Keratinocyte (primary cell): ENCODE measurements around the gene BBOX1. TPM values are rescaled to one million over a fixed set of nuclear protein-coding genes. Genes with fewer than 3 reads are reported as not detected.

Experiments used
- DNase-seq: peaks from one replicate; pipeline ENCODE4 v3.0.0-alpha.2; 2011; ENCODE audit warnings: low read depth, missing footprints, low spot score
- FAIRE-seq: peaks from 2 replicates; lab custom pipeline; 2011; peaks lifted over from hg19 to GRCh38; lab: Jason Lieb, UNC
- H2AFZ ChIP-seq: 2 replicates; pipeline ENCODE4 v1.6.0; 2012; ENCODE audit warnings: low read length, control low read depth, inconsistent platforms; ENCODE audit not compliant: control insufficient read depth
- H3K27ac ChIP-seq: 2 replicates; pipeline ENCODE4 v1.5.1; 2011; ENCODE audit warnings: low read length; ENCODE audit not compliant: control insufficient read depth, insufficient read depth
- H3K27me3 ChIP-seq: 3 replicates; pipeline ENCODE4 v1.6.0; 2011; ENCODE audit warnings: low read length; ENCODE audit not compliant: control insufficient read depth, insufficient read depth; ENCODE audit errors: extremely low read depth
- H3K36me3 ChIP-seq, 2 experiments: 2 replicates in 1 of 2; 3 replicates in 1 of 2; pipeline ENCODE4 v1.5.1; 2011; ENCODE audit warnings: low read length in 2 of 2, mild to moderate bottlenecking in 1 of 2; ENCODE audit not compliant: control insufficient read depth in 2 of 2, insufficient read depth in 2 of 2; ENCODE audit errors: extremely low read depth in 1 of 2
- H3K4me1 ChIP-seq: 3 replicates; pipeline ENCODE4 v1.5.1; 2011; ENCODE audit warnings: low read length; ENCODE audit not compliant: control insufficient read depth, insufficient read depth; ENCODE audit errors: extremely low read depth
- H3K4me2 ChIP-seq: 3 replicates; pipeline ENCODE4 v1.6.0; 2011; ENCODE audit warnings: low read depth, low read length; ENCODE audit not compliant: control insufficient read depth, insufficient read depth; ENCODE audit errors: extremely low read depth
- H3K4me3 ChIP-seq, 3 experiments: fragments of 200-600 bp in 1 of 3; sonication (generic) in 1 of 3; 2 replicates in 2 of 3; 3 replicates in 1 of 3; pipeline ENCODE4 v1.5.1; 2011 to 2016; ENCODE audit warnings: low read length in 3 of 3, mild to moderate bottlenecking in 3 of 3, control low read depth in 2 of 3, inconsistent platforms in 1 of 3, low read depth in 1 of 3, mixed read lengths in 1 of 3, mixed run types in 1 of 3, moderate library complexity in 1 of 3; ENCODE audit not compliant: control insufficient read depth in 2 of 3, insufficient read depth in 2 of 3; ENCODE audit errors: extremely low read depth in 1 of 3
- H3K79me2 ChIP-seq: 2 replicates; pipeline ENCODE4 v1.6.0; 2012; ENCODE audit warnings: low read length; ENCODE audit not compliant: control insufficient read depth, insufficient read depth
- H3K9ac ChIP-seq: 3 replicates; pipeline ENCODE4 v1.6.0; 2011; ENCODE audit warnings: low read length; ENCODE audit not compliant: control insufficient read depth, insufficient read depth; ENCODE audit errors: extremely low read depth
- H3K9me1 ChIP-seq: 3 replicates; pipeline ENCODE4 v1.6.0; 2011; ENCODE audit warnings: low read length; ENCODE audit not compliant: control insufficient read depth, insufficient read depth; ENCODE audit errors: extremely low read depth
- H3K9me3 ChIP-seq: 2 replicates; pipeline ENCODE4 v1.5.1; 2012; ENCODE audit warnings: low read depth, low read length; ENCODE audit not compliant: control insufficient read depth
- H4K20me1 ChIP-seq: 3 replicates; pipeline ENCODE4 v1.6.0; 2011; ENCODE audit warnings: low read length; ENCODE audit not compliant: control insufficient read depth, insufficient read depth; ENCODE audit errors: extremely low read depth
- CTCF ChIP-seq, 3 experiments: IDR thresholded peaks in 1 of 3; conservative IDR thresholded peaks in 1 of 3; optimal IDR thresholded peaks in 1 of 3; 2 replicates in 2 of 3; 3 replicates in 1 of 3; pipeline versions ENCODE3 to v1.5.1; 2011; ENCODE audit warnings: low read length in 3 of 3, mild to moderate bottlenecking in 3 of 3, moderate library complexity in 2 of 3, control low read depth in 1 of 3, inconsistent platforms in 1 of 3; ENCODE audit not compliant: insufficient read depth in 2 of 3; ENCODE audit errors: extremely low read depth in 1 of 3
- EZH2 ChIP-seq: IDR thresholded peaks from one replicate; pipeline ENCODE4 v1.6.1; 2012; ENCODE audit warnings: inconsistent platforms, mild to moderate bottlenecking, low read length, moderate library complexity
- dilution Hi-C: fragments of 300-500 bp; cut with MboI; formaldehyde crosslinking; loops from one replicate; pipeline ENCODE4 v1.7.0; 2020; ENCODE audit warnings: low sequenced_read_pairs; ENCODE audit not compliant: extremely low pct_ligation_motif_present
- polyA plus RNA-seq, 5 experiments: library from polyadenylated mRNA; depleted of rRNA in 3 of 5; stranded (reverse) in 3 of 5; stranded (forward) in 1 of 5; unstranded in 1 of 5; fragments of >200 nt; gene quantifications; 1 replicate in 1 of 5; 2 replicates in 3 of 5; 3 replicates in 1 of 5; pipeline versions ENCODE4 v1.2.1 to v1.2.3, GENCODE V29; 2011 to 2012; ENCODE audit warnings: missing spikeins in 2 of 5, low read depth in 1 of 5, low replicate concordance in 1 of 5

Gene BBOX1
- polyA plus RNA-seq, 1 donor (not counting 4 experiments of a cell fraction or from before 2014, with no cell fraction given): 2.4 TPM

GRCh38 chr11:27075655-27076054 is 35.0 kb downstream of the BBOX1 start:
- Histone ChIP-seq H3K79me2 (no peaks in the 10 kb centered on the region), H3K4me1 (no peaks in the 10 kb centered on the region), H3K27ac (no peak overlapping the region), H3K9ac (no peak overlapping the region), H3K27me3 (no peaks in the 10 kb centered on the region), H3K9me1 (no peaks in the 10 kb centered on the region), H4K20me1 (no peaks in the 10 kb centered on the region), H3K9me3 (no peaks in the 10 kb centered on the region), H2AFZ (no peak overlapping the region), H3K4me3 (no peak overlapping the region), H3K4me2 (no peak overlapping the region), H3K36me3 (no peaks in the 10 kb centered on the region)
- dilution Hi-C loops: no loop called here
- FAIRE-seq (no peak), DNase-seq (no peak)
- TF ChIP-seq EZH2: no peak
- no peak for TF ChIP-seq CTCF (optimal IDR thresholded peaks at IDR 0.05 in 1 of 3, IDR thresholded peaks at IDR 0.05 in 1 of 3, conservative IDR thresholded peaks at IDR 0.05 in 1 of 3; ENCODE audit: extremely low read depth in 1 of 3, insufficient read depth in 2 of 3, low read length in 3 of 3)

- no peak for FAIRE-seq
These were observed 35.5 kb downstream of the BBOX1 start for GRCh38 chr11:27076121-27076589.

More at GRCh38 chr11:27076121-27076589, 35.5 kb downstream of the BBOX1 start:
- Histone ChIP-seq H3K27me3 (no peaks in the 10 kb centered on the region), H3K4me1 (no peaks in the 10 kb centered on the region), H4K20me1 (no peaks in the 10 kb centered on the region), H3K9ac (no peak overlapping the region), H2AFZ (no peak overlapping the region), H3K9me3 (no peaks in the 10 kb centered on the region), H3K27ac (no peak overlapping the region), H3K4me3 (no peak overlapping the region), H3K4me2 (no peak overlapping the region), H3K36me3 (no peaks in the 10 kb centered on the region), H3K79me2 (no peaks in the 10 kb centered on the region), H3K9me1 (no peaks in the 10 kb centered on the region)
- no peak for TF ChIP-seq CTCF (optimal IDR thresholded peaks at IDR 0.05 in 1 of 3, IDR thresholded peaks at IDR 0.05 in 1 of 3, conservative IDR thresholded peaks at IDR 0.05 in 1 of 3; ENCODE audit: extremely low read depth in 1 of 3, insufficient read depth in 2 of 3, low read length in 3 of 3)
- no peak for TF ChIP-seq EZH2
- dilution Hi-C loops: no loop called here
- DNase-seq: no peak
